ENCODE results near the gene RABGAP1L.

The RABGAP1L gene

GRCh38 chr1:174358786-174359453 is 199.6 kb downstream of the RABGAP1L start:
- H3K27ac ChIP-seq = no peak overlapping the region
- TF ChIP-seq ZFX (IDR thresholded peaks at IDR 0.05) (no peak), CTCF (conservative IDR thresholded peaks at IDR 0.05) (no peak)

GRCh38 chr1:174359454-174359805 is 200.1 kb downstream of the RABGAP1L start:
- TF ChIP-seq CTCF (conservative IDR thresholded peaks at IDR 0.05) (no peak), ZFX (IDR thresholded peaks at IDR 0.05) (no peak)
- no peak overlapping the region for H3K27ac ChIP-seq

- TF ChIP-seq CTCF (conservative IDR thresholded peaks at IDR 0.05) = no peak
- TF ChIP-seq ZFX (IDR thresholded peaks at IDR 0.05) = no peak
- H3K27ac ChIP-seq = no peak overlapping the region
Observed at GRCh38 chr1:174364996-174365736, 205.8 kb downstream of the RABGAP1L start.

- TF ChIP-seq ZFX (IDR thresholded peaks at IDR 0.05) (no peak), CTCF (conservative IDR thresholded peaks at IDR 0.05) (no peak)
- H3K27ac ChIP-seq = no peak overlapping the region
Observed at GRCh38 chr1:174366946-174367345, 207.6 kb downstream of the RABGAP1L start.

GRCh38 chr1:174367892-174368291 is 208.6 kb downstream of the RABGAP1L start:
- H3K27ac ChIP-seq = no peak overlapping the region
- TF ChIP-seq ZFX (IDR thresholded peaks at IDR 0.05) = no peak
- no peak for TF ChIP-seq CTCF (conservative IDR thresholded peaks at IDR 0.05)

- TF ChIP-seq ZFX (IDR thresholded peaks at IDR 0.05) = no peak
- no peak for TF ChIP-seq CTCF (conservative IDR thresholded peaks at IDR 0.05)
- H3K27ac ChIP-seq = no peak overlapping the region
Observed at GRCh38 chr1:174376030-174376429, 216.7 kb downstream of the RABGAP1L start.

- H3K27ac ChIP-seq = no peak overlapping the region
- no peak for TF ChIP-seq CTCF (conservative IDR thresholded peaks at IDR 0.05)
- no peak for TF ChIP-seq ZFX (IDR thresholded peaks at IDR 0.05)
Observed at GRCh38 chr1:174391716-174392115, 232.4 kb downstream of the RABGAP1L start.

All from C4-2B (cell line).